Measurements from ENCODE around the gene MCM3AP.

MCM3AP gene

DNA sequence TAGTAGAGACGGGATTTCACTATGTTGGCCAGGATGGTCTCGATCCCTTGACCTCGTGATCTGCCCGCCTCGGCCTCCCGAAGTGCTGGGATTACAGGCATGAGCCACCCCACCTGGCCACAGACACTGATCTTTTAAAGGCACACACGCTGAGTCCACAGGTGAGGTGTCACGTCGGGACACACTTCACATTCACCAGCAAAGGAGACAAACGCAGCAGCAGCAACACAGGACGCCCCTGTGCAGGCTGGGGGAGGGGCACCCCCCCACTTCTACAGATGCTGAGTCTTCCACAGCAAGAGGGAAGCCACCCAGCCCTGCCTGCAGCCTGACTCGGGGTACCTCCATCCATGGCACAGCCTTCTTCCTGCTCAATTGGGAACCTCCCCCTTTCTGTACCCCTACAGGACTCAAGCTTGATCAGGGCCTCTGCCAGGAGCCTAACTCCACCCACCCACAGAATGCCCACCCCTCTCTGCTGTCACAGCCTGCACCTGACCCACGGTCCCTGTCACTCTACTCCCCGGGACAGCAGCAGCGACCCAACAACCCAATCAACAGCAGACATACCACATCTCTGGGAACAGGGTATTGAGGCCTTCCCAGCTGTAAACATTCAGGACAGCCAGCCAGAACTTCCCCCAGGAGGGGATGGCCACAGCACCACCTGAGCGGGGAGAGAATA is 66.4 kb downstream of the MCM3AP start:
- no peak for DNase-seq (ENCODE audit: low spot score in 2 of 2)
- Mint-ChIP-seq H3K4me3 (no peak overlapping the region), H3K36me3 (peaks cover 27% of the 10 kb centered on the region), H3K9me3 (no peaks in the 10 kb centered on the region), H3K27me3 (no peaks in the 10 kb centered on the region), H3K27ac (no peak overlapping the region), H3K4me1 (peaks cover 3% of the 10 kb centered on the region)
- ATAC-seq (ENCODE audit: low read depth) = no peak

DNA sequence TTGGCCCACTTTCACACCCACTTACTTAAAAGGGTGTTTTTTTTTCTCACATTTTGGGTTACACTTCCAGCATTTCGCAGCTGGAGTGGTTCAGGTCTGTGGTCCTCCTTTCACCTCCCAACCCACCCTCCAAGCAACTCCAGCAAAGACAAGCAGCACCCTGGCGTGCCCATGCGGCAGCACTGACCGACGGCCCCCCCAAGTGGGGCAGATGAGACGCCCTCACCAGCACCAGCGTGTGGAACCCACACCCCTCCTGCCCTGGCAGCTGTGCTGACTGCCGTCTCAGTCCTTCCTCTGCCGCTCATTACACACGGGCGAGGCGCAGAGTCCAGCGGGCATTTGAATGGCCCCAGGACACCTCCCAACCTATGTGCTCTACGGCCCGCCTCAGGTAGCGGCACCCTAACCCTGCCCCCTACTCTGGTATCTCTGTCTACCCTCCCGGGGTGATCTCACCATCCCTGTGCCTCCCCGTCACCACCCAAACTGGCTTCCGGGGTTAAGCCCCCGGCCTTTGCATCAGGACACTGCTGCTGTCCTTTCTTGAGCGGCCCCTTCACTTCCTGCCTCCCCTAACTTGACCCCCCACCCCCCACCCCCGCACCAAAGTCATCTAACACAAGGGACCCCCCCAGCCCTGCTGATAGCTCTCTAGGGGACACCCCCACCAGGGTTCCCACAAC is 67.8 kb downstream of the MCM3AP start:
- H3K27ac Mint-ChIP-seq = no peak overlapping the region
- no peak overlapping the region for H3K4me3 Mint-ChIP-seq
- no peaks in the 10 kb centered on the region for H3K27me3 Mint-ChIP-seq
- DNase-seq (ENCODE audit: low spot score in 2 of 2) = no peak
- H3K36me3 Mint-ChIP-seq = peaks cover 27% of the 10 kb centered on the region
- no peaks in the 10 kb centered on the region for H3K9me3 Mint-ChIP-seq
- no peak for ATAC-seq (ENCODE audit: low read depth)
- peaks cover 3% of the 10 kb centered on the region for H3K4me1 Mint-ChIP-seq

DNA sequence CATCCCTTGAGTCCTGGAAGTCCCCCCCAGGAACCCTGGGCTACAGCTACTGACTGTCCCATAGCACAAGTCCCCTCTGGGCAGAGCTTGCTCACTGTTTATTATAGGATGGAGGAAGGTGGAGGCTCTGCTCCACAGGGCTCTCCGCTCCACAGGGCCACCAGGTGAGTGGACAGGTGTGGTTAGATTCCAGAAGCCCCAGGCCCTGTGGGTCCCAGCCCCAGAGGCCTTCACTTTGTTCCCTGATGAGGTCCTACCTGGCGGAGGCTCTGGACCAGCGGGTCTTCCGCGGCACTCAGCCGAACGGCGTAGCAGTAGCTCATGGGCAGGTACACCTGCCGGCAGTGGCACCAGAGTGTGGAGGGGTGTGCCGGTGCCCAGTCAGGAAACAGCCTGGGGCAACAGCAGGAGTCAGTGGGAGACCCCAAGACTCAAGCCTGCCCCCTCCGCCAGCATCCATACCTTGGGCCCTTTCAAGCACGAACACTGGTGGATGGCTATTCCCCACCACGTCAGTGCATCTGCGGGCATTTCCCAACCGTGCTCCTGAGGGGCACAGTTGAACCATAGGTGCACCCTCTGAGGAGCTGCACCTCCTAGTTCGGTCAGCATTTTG is 69.2 kb downstream of the MCM3AP start:
- Mint-ChIP-seq H3K27ac (no peak overlapping the region), H3K9me3 (no peaks in the 10 kb centered on the region), H3K27me3 (no peaks in the 10 kb centered on the region), H3K36me3 (peaks cover 19% of the 10 kb centered on the region), H3K4me3 (no peak overlapping the region), H3K4me1 (peaks cover 3% of the 10 kb centered on the region)
- DNase-seq (ENCODE audit: low spot score in 2 of 2) (no peak), ATAC-seq (ENCODE audit: low read depth) (no peak)

DNA sequence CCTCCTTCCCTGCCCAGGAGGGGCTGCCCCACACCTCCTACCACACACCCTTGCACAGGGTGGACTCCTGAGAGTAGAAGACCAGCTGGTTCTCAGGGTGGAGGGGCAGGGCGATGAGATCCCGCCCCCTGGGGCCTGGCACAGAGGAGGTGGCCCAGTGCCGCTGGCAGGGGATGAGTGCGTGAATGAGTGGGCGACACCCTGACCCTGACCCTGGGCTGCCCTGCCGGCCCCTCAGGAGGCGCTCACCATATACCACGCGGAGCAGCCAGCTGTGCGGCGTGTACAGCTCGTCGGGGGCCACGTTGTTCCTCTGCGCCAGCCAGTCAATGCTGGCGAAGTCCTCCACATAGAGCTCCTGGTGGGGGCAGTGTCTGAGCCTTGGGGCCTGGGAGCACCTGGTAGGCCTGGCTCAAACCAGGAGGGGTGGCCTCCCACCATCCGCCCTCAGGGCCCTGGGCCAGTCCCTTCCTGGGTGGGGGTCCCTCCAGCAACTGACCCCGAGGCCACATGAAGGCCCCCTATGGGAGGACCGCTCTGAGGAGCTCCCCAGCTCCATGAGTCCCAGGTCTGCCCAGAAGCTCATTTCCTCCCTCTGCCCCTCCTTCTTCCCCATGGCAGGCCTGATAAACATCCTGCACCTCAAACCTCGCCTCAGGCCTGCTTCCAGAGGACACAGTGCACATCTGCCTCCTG is 69.8 kb downstream of the MCM3AP start:
- Mint-ChIP-seq H3K4me3 (no peak overlapping the region), H3K36me3 (peaks cover 15% of the 10 kb centered on the region), H3K9me3 (no peaks in the 10 kb centered on the region), H3K4me1 (peaks cover 3% of the 10 kb centered on the region), H3K27me3 (no peaks in the 10 kb centered on the region), H3K27ac (no peak overlapping the region)
- ATAC-seq (ENCODE audit: low read depth) (no peak), DNase-seq (ENCODE audit: low spot score in 2 of 2) (no peak)

DNA sequence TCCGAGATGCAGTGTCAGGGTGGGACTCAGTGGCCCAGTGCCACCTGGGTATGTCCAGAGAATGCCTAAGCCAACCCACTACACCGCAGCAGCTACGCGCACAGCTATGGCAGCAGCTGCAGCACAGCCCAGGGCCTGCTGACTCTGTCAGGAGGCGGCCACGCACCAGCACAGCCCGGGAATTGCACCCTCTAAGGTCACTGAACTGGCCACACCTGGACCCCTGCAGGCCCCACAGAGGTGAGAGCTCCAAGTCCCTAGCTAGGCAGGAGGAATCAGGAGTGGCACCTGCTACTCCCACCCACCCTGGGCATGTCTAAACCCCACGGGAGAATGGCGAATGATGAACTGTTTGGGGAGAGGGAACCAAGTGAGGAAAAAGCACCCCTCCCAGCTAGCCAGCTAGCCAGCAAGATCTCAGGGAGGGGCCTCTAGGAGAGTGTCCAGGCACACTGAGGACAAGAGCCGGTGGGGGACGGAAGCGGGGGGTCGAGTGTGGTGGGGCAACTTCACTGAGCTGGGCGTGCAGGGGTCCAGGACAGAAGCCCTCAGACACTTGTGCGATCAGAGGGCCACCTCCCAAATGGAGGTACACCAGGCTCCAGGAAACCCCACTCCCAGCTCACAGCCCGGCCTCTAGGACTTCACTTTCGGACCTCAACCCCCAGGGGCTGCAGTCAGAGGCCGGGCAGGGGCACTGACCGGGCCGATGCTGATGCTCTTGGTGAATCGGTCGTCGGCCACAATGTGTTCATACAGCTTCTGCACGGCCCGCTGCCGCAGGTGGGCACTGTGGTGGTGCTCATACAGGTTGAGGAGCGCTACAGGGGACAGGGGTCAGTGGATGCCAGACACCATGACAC is 70.7 kb downstream of the MCM3AP start:
- Mint-ChIP-seq H3K27ac (no peak overlapping the region), H3K36me3 (peaks cover 9% of the 10 kb centered on the region), H3K4me3 (no peak overlapping the region), H3K9me3 (no peaks in the 10 kb centered on the region), H3K27me3 (no peaks in the 10 kb centered on the region), H3K4me1 (no peaks in the 10 kb centered on the region)
- ATAC-seq (ENCODE audit: low read depth) (no peak), DNase-seq (ENCODE audit: low spot score in 2 of 2) (no peak)

DNA sequence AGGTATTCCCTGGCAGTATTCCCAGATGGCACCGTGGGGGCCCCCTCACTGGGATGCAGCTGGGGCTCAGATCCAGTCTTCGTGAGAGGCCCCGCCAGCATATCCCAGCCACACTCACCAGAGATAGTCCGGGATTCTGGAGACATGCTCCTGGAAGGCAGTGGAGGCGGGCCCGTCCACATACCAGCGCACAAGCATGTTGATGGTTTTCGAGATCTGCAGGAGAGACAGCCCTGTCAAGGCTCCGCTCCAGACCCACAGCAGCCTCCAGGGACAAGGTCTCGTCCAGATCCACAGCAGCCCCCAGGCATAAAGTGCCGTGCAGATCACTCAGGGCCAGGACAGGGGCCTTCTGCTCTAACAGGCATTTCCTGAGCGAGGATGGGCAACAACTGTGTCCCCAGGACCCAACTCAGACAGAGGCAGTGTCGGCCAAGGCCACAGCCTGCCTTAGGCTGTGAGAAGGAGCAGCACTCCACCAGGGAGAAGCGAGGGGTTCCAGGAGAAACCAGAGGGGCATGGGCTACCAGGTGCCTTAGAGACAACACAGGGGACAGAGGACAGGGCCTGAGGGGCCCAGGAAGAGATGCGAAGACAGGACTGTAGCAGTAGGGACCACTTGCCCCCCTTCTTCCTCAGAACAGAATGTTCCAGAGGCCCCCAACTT is 71.7 kb downstream of the MCM3AP start:
- Mint-ChIP-seq H3K36me3 (peaks cover 10% of the 10 kb centered on the region), H3K4me3 (no peak overlapping the region), H3K4me1 (no peaks in the 10 kb centered on the region), H3K9me3 (no peaks in the 10 kb centered on the region), H3K27ac (no peak overlapping the region), H3K27me3 (no peaks in the 10 kb centered on the region)
- DNase-seq (ENCODE audit: low spot score in 2 of 2) (no peak), ATAC-seq (ENCODE audit: low read depth) (no peak)

DNA sequence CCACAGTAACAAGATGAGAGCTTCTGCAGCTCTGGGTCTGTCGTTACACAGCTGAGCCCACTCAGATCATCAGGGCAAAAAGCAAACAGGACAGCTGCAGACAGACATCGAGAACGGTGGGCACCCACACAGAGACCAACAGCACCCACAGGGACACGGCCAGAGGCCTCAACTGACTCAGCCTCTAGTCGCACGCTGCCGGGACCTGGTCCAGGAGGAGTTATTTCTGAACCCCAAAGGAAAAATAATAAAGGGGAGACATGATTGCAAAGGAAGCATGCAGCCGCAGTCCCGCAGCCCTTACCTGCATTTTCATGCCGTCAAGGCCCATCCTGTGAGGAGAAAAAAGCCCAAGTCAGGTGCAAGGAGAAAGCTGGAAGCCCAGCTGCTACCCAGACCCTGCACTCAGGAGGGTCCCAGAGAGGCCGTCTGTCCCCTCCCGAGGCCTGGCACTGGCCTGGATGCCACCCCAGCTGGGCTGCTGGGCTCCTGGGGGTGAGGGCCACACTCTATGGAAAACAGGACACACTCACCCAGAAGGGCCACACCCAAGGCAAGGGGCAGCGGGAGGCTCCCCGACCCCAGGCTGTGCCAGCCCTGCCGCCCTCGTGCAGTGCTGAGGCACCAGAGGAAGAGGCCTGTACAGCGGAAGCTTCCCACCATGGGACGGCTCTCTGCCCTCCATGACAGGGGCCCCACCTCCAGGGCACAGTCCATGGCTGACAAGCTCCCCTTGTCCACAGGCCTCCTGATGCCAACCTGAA is 72.5 kb downstream of the MCM3AP start:
- H3K36me3 Mint-ChIP-seq = peaks cover 10% of the 10 kb centered on the region

DNA sequence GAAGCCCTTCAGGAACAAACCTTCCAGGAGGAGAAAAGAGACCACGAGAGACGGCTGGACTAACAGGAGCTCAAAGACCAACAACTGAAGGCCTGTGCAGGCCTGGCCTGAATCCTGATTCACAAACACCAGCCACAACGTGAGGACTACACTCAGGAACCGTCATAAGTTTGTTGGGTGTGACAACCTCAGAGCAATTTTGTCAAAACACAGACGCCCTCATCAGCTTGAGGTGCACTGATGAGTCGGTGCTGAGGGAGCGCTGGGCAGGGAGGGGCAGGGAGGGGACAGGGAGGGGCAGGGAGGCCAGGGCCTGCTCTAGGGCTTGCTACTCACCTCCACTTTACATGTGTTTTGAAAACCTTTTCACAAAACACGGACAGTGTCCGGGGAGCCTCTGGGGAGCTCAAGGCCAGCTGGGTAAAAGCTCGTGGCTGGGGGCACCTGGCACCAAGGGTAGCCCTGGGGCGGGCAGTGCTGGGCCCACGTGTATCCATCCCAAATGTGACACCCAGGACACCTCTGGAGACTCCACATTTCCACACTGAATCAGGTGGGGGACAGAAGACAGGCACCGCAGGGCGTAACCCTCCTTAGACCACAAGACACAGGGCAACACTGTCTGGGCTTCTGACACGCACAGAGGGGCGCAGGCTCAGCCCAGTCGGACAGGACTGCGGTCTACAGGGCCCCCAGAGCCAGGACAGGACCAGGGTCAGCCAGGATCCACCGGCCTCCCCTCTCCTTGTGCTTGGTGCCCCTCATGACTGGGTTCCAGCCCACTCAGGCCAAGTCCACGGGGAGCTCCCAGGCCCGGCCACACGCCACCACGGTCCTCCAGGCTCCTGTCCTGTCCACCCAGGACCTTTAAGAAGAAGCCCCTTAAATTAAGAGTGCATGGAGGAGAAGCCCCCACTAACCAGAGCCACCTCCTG is 73.4 kb downstream of the MCM3AP start:
- H3K27ac Mint-ChIP-seq = no peak overlapping the region
- no peak for DNase-seq (ENCODE audit: low spot score in 2 of 2)
- ATAC-seq (ENCODE audit: low read depth) = no peak
- H3K9me3 Mint-ChIP-seq = no peaks in the 10 kb centered on the region
- H3K36me3 Mint-ChIP-seq = peaks cover 14% of the 10 kb centered on the region
- H3K27me3 Mint-ChIP-seq = no peaks in the 10 kb centered on the region
- H3K4me3 Mint-ChIP-seq = no peak overlapping the region
- H3K4me1 Mint-ChIP-seq = no peaks in the 10 kb centered on the region

More for the DNA sequence above, 72.5 kb downstream of the MCM3AP start:
- Mint-ChIP-seq H3K4me3 (no peak overlapping the region), H3K4me1 (no peaks in the 10 kb centered on the region), H3K27me3 (no peaks in the 10 kb centered on the region), H3K27ac (no peak overlapping the region), H3K9me3 (no peaks in the 10 kb centered on the region)
- ATAC-seq (ENCODE audit: low read depth) = no peak
- no peak for DNase-seq (ENCODE audit: low spot score in 2 of 2)

DNA sequence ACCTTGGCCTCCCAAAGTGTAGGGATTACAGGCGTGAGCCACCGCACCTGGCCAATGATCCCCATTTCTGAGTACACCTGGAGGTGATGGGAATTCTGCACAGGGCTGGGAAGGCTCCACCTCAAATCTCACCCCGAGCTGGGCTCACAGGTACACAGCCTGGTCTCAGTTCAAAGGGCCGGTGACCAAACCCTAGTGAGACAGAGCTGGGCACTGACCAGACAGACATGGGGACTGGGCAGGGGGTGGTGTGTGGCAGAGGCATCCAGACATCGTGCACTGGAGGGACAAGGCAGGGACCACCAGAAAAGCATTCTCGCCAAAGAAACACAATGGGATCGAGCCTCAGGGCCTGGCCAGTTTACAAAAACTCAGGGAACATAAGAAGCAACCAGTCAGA is 74.0 kb downstream of the MCM3AP start:
- H3K36me3 Mint-ChIP-seq = peaks cover 14% of the 10 kb centered on the region
- H3K27me3 Mint-ChIP-seq = no peaks in the 10 kb centered on the region
- H3K4me1 Mint-ChIP-seq = no peaks in the 10 kb centered on the region
- DNase-seq (ENCODE audit: low spot score in 2 of 2) (no peak), ATAC-seq (ENCODE audit: low read depth) (no peak)
- H3K9me3 Mint-ChIP-seq = no peaks in the 10 kb centered on the region
- H3K27ac Mint-ChIP-seq = no peak overlapping the region
- no peak overlapping the region for H3K4me3 Mint-ChIP-seq

DNA sequence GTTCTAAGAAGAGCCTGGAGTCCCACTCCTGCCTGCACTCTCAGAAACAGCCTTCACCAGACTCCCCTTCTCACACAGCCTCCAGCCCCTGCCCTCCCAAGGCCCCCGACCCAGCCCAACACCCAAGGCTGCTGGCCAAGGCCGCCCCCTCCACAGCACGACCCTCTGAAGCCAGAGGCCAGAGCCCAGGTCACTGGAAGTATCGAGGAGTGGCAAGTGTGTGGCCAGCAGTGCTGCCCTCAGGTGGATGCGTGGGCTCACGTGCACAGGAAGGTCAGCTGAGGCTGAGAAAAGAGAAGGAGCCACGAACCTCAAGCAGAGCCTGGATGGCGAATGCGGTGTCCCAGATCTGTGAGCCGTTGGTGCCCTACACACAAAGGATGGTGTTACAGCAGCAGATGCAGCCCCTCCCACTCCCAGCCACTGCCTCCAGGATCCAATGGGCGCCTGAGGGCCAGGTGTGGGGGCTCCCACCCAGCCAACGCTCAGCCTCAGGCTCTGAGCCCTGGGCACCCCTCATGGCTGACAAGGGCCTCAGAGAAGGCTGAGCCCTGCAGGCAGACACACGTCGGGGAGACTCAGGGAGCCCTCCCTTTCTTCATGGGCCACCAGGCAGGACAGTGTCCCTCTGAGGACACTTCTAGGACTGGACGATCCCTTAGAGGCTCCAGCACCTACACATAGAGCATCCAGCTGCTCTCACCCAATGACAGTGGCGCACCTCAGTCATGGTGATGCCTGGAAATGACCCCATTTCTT is 74.9 kb downstream of the MCM3AP start:
- no peaks in the 10 kb centered on the region for H3K9me3 Mint-ChIP-seq
- no peaks in the 10 kb centered on the region for H3K4me1 Mint-ChIP-seq
- peaks cover 15% of the 10 kb centered on the region for H3K36me3 Mint-ChIP-seq
- H3K27ac Mint-ChIP-seq = no peak overlapping the region
- H3K27me3 Mint-ChIP-seq = no peaks in the 10 kb centered on the region
- DNase-seq (ENCODE audit: low spot score in 2 of 2) (no peak), ATAC-seq (ENCODE audit: low read depth) (no peak)
- no peak overlapping the region for H3K4me3 Mint-ChIP-seq
